ENCODE results near the gene BARHL1. TPM values are rescaled to one million over a fixed set of nuclear protein-coding genes. Genes with fewer than 3 reads are reported as not detected.

Gene BARHL1
- polyA plus RNA-seq, 2 of the 4 experiments (the other 2 are of a cell fraction), result not detected

DNA sequence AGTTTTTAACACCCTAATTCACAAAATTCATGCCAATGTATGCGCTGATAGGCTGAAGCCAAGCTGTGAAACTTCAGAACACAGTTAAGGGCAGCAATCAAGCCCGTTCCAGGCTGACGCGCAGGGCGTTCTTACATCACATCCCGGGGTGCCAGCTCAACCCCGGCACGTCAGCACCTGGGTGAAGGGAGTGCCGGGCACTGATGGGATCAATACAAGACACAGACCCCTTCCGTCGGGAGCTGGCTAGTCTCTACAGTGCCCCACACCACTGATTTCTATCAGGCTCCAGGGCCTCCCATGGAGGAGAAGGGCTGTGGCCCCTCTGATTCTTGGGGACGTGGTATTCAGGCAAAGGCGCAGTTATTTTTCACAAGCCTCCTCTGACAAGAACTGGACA, 12.0 kb downstream of the BARHL1 start (continued):
- TF ChIP-seq, protein P1, sequence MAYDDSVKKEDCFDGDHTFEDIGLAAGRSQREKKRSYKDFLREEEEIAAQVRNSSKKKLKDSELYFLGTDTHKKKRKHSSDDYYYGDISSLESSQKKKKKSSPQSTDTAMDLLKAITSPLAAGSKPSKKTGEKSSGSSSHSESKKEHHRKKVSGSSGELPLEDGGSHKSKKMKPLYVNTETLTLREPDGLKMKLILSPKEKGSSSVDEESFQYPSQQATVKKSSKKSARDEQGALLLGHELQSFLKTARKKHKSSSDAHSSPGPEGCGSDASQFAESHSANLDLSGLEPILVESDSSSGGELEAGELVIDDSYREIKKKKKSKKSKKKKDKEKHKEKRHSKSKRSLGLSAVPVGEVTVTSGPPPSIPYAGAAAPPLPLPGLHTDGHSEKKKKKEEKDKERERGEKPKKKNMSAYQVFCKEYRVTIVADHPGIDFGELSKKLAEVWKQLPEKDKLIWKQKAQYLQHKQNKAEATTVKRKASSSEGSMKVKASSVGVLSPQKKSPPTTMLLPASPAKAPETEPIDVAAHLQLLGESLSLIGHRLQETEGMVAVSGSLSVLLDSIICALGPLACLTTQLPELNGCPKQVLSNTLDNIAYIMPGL (CRISPR knock-in tag; IDR thresholded peaks at IDR 0.05; ENCODE audit: borderline replicate concordance), result no peak
- TF ChIP-seq KDM5A (IDR thresholded peaks at IDR 0.05), result no peak
- TF ChIP-seq SREBF2 (IDR thresholded peaks at IDR 0.05), result no peak
- no peak for TF ChIP-seq KDM1A (IDR thresholded peaks at IDR 0.05; ENCODE audit: low read depth)
- no peak for TF ChIP-seq FOSB (CRISPR knock-in tag; IDR thresholded peaks at IDR 0.05)
- TF ChIP-seq TFCP2L1 (CRISPR knock-in tag; IDR thresholded peaks at IDR 0.05), result no peak
- no peak for TF ChIP-seq RARB (CRISPR knock-in tag; IDR thresholded peaks at IDR 0.05)
- TF ChIP-seq RCOR1 (IDR thresholded peaks at IDR 0.05; ENCODE audit: low read depth, low read length), result no peak
- no peak for TF ChIP-seq TP53 (CRISPR knock-in tag; IDR thresholded peaks at IDR 0.05)
- TF ChIP-seq, protein P2, sequence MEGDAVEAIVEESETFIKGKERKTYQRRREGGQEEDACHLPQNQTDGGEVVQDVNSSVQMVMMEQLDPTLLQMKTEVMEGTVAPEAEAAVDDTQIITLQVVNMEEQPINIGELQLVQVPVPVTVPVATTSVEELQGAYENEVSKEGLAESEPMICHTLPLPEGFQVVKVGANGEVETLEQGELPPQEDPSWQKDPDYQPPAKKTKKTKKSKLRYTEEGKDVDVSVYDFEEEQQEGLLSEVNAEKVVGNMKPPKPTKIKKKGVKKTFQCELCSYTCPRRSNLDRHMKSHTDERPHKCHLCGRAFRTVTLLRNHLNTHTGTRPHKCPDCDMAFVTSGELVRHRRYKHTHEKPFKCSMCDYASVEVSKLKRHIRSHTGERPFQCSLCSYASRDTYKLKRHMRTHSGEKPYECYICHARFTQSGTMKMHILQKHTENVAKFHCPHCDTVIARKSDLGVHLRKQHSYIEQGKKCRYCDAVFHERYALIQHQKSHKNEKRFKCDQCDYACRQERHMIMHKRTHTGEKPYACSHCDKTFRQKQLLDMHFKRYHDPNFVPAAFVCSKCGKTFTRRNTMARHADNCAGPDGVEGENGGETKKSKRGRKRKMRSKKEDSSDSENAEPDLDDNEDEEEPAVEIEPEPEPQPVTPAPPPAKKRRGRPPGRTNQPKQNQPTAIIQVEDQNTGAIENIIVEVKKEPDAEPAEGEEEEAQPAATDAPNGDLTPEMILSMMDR (IDR thresholded peaks at IDR 0.05), result no peak
- TF ChIP-seq, protein P3, sequence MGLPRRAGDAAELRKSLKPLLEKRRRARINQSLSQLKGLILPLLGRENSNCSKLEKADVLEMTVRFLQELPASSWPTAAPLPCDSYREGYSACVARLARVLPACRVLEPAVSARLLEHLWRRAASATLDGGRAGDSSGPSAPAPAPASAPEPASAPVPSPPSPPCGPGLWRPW (IDR thresholded peaks at IDR 0.05), result no peak

DNA sequence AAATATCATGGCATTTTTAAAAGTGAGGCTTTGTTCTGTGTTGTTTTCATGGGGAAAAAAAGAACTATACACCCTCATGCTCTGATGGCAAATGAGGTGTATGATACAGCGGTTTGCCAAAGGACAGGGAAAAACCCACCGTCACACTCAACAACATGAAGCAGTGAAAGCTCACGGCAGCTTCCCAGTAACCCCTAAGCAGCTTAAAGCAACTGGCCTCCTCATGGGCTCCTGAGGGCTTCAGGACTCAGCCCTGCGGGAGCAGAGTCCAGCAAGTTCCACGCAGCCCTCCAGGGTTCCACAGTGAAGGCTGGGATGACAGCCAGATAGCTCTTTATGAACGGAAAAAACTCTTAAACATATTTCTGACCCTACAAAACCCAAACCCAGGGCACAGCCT, 12.9 kb downstream of the BARHL1 start:
- Histone ChIP-seq H3K27ac (no peak overlapping the region), H3K4me1 (no peaks in the 10 kb centered on the region), H3K9me3 (no peaks in the 10 kb centered on the region), H3K4me2 (no peak overlapping the region), H3K4me3 (no peak overlapping the region)
- ChIA-PET POLR2A (no interaction called here), CTCF (interaction anchor here (0.5 to 4.2 kb wide), 3 partner anchors 20 to 332 kb away, joined by 3 to 15 read pairs (median 3); no protein-coding TSS in a partner anchor)
- WGBS (ENCODE audit: missing lambda C conversion rate), result 88% methylated on average over 6 of the region's 6 CpGs
- FAIRE-seq (no peak), DNase-seq (ENCODE audit: low read depth in 1 of 2, low spot score in 1 of 2) (no peak), ATAC-seq (no peak)
- TF ChIP-seq EHF (CRISPR knock-in tag; IDR thresholded peaks at IDR 0.05) (no peak), HDAC2 (IDR thresholded peaks at IDR 0.05) (no peak), PHF8 (IDR thresholded peaks at IDR 0.05; ENCODE audit: borderline replicate concordance, low read depth) (no peak), TFCP2L1 (CRISPR knock-in tag; IDR thresholded peaks at IDR 0.05) (no peak), TP53 (CRISPR knock-in tag; IDR thresholded peaks at IDR 0.05) (no peak), CEBPB (IDR thresholded peaks at IDR 0.05) (no peak), POLR2A (IDR thresholded peaks at IDR 0.05; ENCODE audit: low read length) (no peak), ZNF302 (CRISPR knock-in tag; IDR thresholded peaks at IDR 0.05) (no peak), FOXS1 (CRISPR knock-in tag; IDR thresholded peaks at IDR 0.05) (no peak), BHLHE40 (IDR thresholded peaks at IDR 0.05; ENCODE audit: low read depth, low read length) (no peak), NR3C1 (IDR thresholded peaks at IDR 0.05) (no peak), HOXB5 (CRISPR knock-in tag; IDR thresholded peaks at IDR 0.05) (no peak), EP300 (IDR thresholded peaks at IDR 0.05) (no peak), NPAS2 (CRISPR knock-in tag; IDR thresholded peaks at IDR 0.05; ENCODE audit: borderline replicate concordance) (no peak), MAFK (IDR thresholded peaks at IDR 0.05; ENCODE audit: partially characterized antibody) (no peak), POLR2AphosphoS2 (conservative IDR thresholded peaks at IDR 0.05; ENCODE audit: low read length) (no peak)
- TF ChIP-seq, protein P4, sequence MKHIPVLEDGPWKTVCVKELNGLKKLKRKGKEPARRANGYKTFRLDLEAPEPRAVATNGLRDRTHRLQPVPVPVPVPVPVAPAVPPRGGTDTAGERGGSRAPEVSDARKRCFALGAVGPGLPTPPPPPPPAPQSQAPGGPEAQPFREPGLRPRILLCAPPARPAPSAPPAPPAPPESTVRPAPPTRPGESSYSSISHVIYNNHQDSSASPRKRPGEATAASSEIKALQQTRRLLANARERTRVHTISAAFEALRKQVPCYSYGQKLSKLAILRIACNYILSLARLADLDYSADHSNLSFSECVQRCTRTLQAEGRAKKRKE (CRISPR knock-in tag; IDR thresholded peaks at IDR 0.05; ENCODE audit: low read depth), result no peak
